Left lobe of liver (tissue), 2 donors: ENCODE measurements around the gene CCNL2. TPM values are rescaled to one million over a fixed set of nuclear protein-coding genes. Genes with fewer than 3 reads are reported as not detected.
"Not testable (repeated sequence)": the region's sequence is repeated elsewhere in the genome, so short reads cannot be mapped to it uniquely, and the experiment has no call there.

ENCODE experiments used
- ATAC-seq: fragments of 200-7000 bp; cut with Tn5 transposase; one replicate; pipeline ENCODE4 v1.9.1; 2020; ENCODE audit warnings: mild to moderate bottlenecking, moderate library complexity
- DNase-seq: peaks from one replicate; pipeline ENCODE4 v3.0.0-alpha.2; 2020; ENCODE audit warnings: low spot score
- total RNA-seq: library from RNA; stranded (reverse); gene quantifications from one replicate; pipeline ENCODE4 v1.2.1, GENCODE V29; 2021
- donor health status: DM: no; HTN: no; CAD: no; lungs with moderate emphysema.
- donor health status: DM: no; HTN: yes; CAD: no.

CCNL2 gene
- total RNA-seq, 1 donor from 2014 or later = 127 TPM

- no peak for DNase-seq
These were observed 3.2 kb upstream of the CCNL2 start for GRCh38 chr1:1402072-1402900.

DNA sequence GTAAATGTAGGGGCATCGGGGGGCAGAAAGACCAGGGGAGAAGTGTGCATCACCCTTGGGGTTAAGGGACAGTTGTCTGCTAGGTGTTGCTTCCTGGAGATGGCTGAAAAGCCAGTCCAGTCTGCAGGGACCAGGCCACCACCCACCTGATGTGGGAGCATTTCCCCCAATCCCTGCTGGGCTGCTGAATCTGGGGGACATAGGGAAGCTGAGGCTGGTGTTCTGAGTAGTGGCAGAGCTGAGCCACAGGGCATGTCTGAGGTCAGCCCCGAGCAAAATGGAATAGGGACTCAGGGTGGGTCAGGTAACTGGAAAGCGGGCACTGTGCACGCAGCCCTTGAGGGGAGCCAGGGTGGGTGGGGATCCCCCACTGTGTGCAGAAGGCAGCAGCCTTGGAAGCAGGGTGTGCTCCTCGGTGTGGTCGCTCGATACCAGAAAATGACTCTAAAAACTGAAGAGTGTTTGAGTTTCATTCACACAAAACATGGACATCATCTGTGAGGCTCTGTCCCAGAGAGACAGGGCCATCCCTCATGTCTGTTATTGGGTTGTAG lies 2.4 kb upstream of the CCNL2 start:
- ATAC-seq = no peak
- DNase-seq = no peak

More at GRCh38 chr1:1402072-1402900, 3.2 kb upstream of the CCNL2 start:
- ATAC-seq = peak; percentile 1

DNA sequence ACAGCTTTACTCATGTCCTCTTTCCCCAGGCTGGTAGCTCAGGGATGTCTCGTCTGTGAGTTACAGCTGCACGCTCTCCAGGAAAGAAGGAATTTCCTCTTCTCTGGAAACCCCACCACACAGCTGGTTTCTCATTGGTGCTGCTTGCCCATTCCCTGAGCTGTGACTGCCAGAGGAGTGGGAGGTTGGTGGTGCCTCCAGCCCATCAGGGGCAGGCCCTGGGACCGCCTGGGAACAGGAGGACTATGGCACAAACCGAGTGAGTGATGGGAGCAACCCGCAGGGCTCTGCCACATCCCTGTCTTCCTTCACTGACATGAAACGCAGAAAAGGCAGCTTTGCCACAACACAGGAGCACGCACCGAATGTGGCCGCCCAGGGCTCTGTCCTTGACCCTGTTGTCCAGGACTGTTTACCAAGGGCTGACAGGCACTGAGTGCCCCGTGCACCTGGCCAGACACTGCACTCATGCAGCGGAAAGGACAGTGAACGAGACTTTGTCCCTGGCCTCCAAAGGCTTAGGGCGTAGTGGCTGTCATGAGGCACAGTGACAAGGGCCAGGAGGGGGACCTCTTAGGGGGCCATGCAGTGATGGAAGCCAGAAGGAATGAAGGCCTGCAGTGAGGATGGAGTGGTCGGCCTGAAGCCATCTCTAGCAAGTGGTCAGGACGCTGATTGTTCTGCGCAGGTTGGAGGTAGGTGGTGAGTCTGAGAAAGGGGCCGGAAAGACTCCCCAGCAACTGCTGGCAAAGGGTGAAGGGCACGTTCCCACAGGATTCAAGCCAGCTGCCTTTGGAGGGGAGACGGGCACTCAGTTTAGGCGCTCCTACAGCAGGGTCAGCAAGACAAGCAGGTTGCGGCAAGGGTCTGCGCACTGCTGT lies 1.7 kb upstream of the CCNL2 start:
- ATAC-seq (peak; percentile 69), DNase-seq (peak; percentile 93)

GRCh38 chr1:1399872-1400575 lies 889 bp upstream of the CCNL2 start:
- ATAC-seq (peak; percentile 1), DNase-seq (no peak)

- DNase-seq (no peak), ATAC-seq (no peak)
These were observed 403 bp downstream of the CCNL2 start for GRCh38 chr1:1398677-1399186.

- ATAC-seq (no peak), DNase-seq (no peak)
These were observed 1.2 kb downstream of the CCNL2 start for GRCh38 chr1:1397839-1398523.

DNA sequence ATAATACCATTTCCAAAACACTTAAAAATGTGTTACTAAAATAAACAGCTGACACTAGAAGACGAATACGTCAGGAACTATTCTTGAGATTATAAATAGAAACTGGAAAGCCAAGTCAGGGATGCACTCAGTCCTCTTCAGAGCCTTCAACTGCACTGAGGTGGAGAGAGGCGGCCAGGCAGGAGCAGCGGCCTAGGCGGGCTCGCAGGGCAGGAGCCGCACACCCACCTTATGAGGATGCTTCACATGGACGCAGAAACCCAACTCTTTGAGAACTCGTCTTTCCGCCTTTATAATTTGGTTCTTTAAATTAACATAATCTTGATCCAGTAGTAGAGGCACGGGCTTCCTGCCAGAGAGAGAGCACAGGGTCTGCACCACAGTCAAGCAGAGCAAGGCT lies 4.0 kb downstream of the CCNL2 start:
- no peak for ATAC-seq
- DNase-seq = no peak

GRCh38 chr1:1394116-1394515 lies 5.0 kb downstream of the CCNL2 start:
- DNase-seq (no peak), ATAC-seq (no peak)

DNA sequence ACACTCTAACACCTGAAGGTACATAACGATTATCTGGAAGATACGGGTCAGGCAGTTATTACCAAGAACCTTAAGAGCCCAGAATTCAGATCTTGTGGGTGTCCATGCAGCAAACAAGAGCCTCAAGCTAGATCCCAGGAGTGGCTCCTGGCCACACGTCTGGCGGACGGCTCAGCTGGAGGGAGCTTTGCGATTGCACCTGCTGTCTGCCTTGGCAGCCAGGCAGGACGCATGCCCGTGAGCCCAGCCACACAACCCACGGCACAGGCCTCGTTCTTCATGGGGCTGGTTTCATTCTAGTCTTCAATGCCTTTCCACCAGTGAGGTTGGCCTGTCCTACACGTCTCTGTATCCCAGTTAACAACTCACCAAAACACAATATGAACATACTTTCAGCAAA lies 5.7 kb downstream of the CCNL2 start:
- ATAC-seq (no peak), DNase-seq (no peak)

DNA sequence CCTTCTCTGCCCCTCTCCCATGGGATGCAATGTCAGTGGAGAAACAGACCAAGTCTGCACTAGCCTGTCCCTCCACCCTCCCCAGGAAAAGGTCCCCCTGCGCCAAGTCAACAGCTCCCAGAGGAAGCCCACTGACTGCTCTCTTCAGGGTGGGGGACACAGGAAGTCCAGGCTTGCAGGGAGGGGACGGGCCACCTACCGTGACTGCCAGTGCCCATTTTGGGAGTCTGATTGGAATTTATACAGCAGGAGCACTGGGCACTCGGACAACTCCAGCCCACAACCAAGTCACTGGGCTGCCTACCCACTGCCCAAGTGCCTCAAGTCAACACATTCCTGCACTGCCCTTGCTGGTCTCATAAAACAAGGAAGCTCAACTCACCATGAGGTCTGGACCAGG lies 6.1 kb downstream of the CCNL2 start:
- DNase-seq = no peak
- no peak for ATAC-seq

DNA sequence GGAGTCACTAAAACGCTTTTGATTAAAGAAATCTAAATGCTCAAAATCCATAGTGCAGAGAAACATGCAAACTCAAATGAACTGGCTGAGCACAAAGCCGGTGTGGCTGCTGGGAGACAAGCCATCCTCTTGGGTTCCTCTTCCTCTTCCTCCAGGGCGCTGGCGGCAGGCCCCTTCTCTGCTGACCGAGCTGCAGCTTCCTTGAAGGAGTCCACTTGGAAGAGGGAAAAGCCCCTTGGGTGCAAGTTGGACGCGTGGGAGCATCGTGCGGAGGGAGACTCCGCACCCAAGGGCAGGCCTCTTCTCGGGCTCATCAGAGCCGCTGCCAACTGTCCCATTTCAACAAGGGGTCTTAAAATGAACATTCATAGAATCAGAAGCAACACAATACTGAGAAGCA lies 7.9 kb downstream of the CCNL2 start:
- DNase-seq (no peak), ATAC-seq (no peak)

GRCh38 chr1:1390675-1391074 lies 8.5 kb downstream of the CCNL2 start:
- no peak for ATAC-seq
- DNase-seq = no peak

GRCh38 chr1:1388078-1388472 lies 11.1 kb downstream of the CCNL2 start:
- ATAC-seq = no peak
- no peak for DNase-seq

- DNase-seq (no peak), ATAC-seq (no peak)
These were observed 11.7 kb downstream of the CCNL2 start for GRCh38 chr1:1387098-1388077.

DNA sequence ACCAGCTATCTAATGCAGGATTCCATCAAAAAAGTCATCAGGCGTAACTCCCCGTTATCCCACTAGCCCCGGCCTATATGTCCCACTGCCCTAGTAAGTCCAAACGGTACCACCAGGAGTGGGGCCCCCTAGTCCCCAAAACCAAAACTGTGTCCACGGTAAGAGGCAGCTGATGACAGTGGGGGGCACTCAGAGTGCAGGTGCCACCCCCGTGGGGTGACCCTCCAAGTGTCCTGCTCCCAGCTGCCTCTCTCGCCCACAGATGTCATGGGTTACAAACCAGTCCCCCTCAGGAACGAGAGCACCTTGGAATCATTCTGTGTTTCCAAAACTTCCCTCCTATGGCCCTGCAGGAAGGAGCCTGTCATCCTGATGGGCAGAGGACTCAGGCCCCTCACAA lies 13.2 kb downstream of the CCNL2 start:
- DNase-seq = no peak
- no peak for ATAC-seq

DNA sequence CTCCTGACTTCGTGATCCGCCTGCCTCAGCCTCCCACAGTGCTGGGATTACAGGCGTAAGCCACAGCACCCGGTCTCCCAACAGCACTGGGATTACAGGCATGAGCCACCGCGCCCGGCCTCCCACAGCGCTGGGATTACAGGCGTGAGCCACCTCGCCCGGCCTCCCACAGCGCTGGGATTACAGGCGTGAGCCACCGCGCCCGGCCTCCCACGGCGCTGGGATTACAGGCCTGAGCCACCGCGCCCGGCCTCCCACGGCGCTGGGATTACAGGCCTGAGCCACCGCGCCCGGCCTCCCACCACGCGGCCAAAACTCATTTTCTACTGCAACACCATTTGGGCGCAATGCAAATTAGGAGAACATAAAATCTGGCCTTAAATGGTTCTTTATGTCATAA lies 13.8 kb downstream of the CCNL2 start:
- not testable (repeated sequence) for DNase-seq, ATAC-seq

GRCh38 chr1:1381294-1381693 lies 17.8 kb downstream of the CCNL2 start:
- ATAC-seq (no peak), DNase-seq (no peak)

- no peak for ATAC-seq
These were observed 18.3 kb downstream of the CCNL2 start for GRCh38 chr1:1380860-1381259.

More at GRCh38 chr1:1380860-1381259, 18.3 kb downstream of the CCNL2 start:
- no peak for DNase-seq
